HG03342 (cell line): Measurements from ENCODE around the gene KPNB1.

ENCODE experiments used
- ATAC-seq: cut with Tn5 transposase; IDR thresholded peaks from one replicate; pipeline ENCODE4 v1.9.1; 2021; ENCODE audit warnings: mild to moderate bottlenecking, moderate library complexity; ENCODE audit not compliant: unreplicated experiment

KPNB1 gene

DNA sequence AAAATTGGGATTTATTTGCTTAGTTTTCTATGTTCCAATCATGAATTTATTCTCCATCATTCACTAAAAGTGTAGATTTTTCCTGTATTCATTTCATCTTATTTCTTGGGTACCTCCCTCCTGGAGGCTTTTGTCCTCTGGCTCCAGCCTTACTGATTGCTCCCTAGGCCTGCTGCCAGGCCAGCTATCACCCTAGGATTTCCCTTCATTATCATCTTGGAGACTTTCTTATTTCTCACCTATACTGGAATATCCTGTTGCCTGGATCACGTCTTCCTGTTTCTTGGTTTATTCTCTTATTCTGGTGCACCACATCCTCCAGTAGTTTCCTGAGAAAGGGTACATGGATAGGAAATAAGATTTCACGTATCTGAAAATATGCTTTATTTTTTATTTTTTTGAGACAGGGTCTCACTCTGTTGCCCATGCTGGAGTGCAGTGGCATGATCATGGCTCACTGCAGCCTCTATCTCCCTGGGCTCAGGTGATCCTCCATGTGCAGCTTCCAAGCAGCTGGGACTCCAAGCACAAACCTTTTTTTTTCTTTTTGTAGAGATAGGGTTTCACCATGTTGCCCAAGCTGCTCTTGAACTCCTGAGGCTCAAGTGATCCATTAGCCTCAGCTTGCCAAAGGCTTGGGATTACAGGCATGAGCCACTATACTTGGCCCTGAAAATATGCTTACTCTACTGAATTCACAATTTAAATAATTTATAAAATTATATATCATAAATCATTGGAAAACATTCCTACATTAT is 13.3 kb upstream of the KPNB1 start:
- no peak for ATAC-seq

DNA sequence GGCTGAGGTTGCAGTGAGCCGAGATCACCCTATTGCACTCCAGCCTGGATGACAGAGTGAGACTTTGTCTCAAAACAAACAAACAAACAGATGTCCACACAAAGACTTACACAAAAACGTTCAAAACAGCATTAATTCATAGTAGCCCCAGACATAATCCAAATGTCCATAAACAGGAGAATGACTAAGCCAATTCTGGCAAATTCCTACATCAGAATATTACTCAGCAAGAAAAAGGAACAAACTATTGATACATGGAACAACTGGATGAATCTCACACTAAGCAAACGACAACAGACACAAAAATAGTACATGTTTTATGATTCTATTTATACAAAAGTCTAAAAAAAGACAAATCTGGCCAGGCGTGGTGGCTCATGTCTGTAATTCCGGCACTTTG is 10.8 kb upstream of the KPNB1 start:
- ATAC-seq = no peak

DNA sequence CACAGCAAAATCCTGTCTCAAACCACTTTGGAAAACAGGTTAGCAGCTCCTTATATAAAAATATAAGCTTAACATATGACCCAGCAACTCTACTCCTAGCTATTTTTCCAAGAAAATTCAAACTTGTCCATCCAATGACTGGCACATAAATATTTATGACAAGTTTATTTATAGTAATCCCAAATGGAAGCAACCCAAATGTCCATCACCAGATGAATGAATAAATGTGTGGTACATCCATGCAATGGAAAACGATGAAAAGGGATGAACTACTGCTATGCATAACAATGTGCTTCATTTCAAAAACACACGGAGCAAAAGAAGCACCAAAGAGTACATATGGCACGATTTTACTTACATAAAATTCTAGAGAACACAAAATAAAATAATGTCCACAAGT is 9.6 kb upstream of the KPNB1 start:
- no peak for ATAC-seq

DNA sequence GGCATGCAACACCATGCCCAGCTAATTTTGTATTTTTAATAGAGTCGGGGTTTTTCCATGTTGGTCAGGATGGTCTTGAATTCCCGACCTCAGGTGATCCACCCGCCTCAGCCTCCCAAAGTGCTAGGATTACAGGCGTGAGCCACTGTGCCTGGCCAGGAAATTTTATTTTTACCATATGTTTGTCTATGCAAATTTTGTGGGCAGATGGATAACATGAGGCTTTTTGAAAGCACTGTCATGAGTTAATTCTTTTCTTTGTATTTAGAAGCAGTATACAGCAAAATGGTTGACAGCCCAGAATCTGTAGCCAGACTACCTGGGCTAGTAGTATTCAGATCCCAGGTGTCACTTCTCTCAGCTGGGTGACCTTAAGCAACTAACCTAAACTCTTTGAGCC is 8.5 kb upstream of the KPNB1 start:
- ATAC-seq = no peak

DNA sequence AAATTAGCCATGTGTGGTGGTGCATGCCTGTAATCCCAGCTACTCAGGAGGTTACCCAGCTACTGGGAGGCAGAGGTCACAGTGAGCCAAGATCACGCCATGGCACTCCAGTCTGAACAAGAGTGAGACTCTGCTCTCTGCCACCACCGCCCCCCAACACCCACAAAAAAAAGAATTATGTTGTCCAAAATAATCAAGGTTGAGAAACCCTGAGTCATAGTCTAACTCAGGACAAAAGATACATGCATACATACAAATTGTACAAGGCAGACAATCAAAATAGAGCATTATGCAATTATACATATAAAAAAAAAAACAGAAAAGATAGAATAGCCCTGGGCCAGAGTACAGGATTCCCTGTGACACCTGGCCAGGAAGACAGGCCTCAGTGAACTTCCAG is 6.6 kb upstream of the KPNB1 start:
- no peak for ATAC-seq

DNA sequence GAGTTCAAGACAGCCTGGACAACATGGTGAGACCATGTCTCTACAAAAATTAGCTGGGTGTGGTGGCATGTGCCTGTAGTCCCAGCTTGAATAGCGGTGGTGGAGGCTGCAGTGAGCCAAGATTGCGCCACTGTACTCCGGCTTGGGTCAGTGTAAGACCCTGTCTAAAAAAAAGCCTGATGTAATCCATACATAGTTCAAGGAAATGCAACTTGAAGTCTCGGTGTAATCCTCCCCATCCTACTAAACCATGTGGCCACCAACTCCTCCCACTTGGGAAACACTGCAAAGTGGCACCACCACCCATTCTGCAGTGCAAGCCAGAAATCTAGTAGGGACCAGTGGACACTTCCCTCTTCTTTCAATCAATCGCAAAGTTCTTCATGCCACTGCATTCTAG is 5.4 kb upstream of the KPNB1 start:
- ATAC-seq = no peak

DNA sequence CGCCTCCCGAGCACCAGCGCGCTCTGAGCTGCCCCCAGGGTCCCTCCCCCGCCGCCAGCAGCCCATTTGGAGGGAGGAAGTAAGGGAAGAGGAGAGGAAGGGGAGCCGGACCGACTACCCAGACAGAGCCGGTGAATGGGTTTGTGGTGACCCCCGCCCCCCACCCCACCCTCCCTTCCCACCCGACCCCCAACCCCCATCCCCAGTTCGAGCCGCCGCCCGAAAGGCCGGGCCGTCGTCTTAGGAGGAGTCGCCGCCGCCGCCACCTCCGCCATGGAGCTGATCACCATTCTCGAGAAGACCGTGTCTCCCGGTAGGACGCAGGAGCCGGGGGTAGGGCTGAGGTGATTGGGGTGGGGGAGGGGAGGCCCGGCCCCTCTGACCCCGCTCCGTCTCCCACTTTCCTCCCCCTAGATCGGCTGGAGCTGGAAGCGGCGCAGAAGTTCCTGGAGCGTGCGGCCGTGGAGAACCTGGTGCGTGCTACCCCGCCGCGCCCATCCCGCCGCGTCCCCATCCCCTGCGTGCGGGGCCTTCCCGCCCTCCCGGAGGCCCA is 329 bp downstream of the KPNB1 start:
- no peak for ATAC-seq

DNA sequence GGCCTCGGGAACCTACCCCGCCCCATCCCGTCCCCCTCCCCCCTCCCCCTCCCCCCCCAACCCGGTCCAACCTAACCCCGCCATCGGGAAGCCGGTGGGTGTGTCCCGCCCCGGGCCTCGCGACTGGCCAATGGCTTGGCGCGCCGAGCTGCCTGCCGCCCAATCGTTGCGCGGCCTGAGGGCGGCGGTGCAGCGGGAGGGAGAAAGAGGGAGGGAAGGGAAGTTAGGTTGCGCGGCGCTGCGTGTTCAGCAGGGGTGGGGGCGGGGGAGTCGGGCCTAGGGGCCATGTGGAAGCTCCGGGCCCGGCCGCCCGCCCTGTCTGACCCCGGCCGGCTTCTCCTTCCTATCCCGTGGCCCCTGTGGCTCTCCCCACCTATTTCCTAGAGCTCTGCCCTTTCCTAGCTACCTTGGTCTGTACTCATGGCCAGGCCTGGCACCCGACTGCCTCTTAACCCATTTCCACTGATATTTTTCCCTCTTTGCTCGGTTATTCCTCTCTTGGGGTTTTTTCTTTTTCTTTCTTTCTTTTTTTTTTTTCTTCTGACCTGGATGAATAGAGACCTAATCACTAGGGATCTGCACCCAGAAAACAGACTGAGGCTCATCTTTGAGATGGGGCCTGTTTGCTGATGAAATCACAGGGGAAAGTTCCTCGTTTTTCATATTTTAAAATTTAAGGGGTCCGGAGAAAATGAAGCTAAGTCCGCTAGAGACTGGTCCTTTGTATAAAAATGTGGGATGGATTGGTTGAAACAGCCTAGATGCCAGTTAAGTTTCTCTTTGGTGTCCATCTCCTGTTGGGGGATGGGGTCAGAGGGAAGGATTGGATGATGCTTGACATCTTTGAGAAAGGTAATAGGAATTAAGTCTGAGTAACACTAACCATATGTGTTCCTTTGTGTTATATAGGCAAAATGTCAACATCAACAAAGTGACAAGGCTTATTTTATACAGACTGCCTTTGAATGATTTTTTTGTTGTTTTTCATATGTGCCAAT is 1.1 kb downstream of the KPNB1 start:
- peak; percentile 43 for ATAC-seq

DNA sequence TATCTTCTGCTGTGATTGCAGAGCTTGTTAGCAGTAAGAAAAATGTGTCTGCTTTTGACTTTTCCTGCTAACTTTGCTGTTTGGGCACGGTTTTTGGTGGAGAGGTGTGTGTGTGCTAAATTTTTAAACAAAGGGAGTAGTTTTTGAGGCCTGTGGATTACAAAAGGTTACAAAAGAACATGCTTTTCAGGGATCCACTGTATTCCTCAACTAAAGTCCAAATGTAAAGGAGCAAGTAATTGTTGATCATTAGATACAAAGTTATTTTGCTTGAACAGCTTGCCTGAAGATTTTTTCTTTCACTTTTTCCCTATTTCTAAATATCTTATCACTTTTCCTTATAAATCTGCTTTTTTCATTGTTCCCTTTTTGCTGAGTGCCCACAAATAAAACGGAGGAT is 2.0 kb downstream of the KPNB1 start:
- ATAC-seq = no peak

DNA sequence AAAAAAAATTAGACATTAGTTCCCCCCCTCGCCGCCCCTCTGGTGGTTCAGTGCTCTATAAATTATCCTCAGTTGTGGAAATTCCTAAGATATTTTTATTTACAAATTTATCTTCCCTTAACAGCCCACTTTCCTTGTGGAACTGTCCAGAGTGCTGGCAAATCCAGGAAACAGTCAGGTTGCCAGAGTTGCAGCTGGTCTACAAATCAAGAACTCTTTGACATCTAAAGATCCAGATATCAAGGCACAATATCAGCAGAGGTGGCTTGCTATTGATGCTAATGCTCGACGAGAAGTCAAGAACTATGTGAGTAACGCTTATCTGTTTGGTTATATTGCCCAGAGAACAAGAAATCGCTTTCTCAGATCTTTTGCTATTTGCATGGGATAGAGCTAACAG is 2.9 kb downstream of the KPNB1 start:
- no peak for ATAC-seq

DNA sequence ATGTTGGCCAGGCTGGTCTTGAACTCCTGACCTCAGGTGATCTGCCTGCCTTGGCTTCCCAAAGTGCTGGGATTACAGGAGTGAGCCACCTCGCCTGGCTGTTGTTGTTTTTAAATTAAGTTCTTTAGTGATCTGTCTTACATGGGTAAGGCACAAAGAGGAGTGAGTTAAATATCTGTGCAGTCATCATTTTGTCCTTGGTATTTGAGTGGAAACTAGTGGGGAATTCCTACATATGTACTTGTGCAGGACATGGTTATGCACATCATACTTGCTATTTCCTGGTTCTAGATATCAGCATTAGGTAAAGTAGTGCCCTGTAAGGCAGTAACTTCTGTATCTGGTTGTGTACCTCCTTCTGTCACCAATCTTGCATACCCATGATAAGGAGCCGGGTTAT is 3.7 kb downstream of the KPNB1 start:
- no peak for ATAC-seq

DNA sequence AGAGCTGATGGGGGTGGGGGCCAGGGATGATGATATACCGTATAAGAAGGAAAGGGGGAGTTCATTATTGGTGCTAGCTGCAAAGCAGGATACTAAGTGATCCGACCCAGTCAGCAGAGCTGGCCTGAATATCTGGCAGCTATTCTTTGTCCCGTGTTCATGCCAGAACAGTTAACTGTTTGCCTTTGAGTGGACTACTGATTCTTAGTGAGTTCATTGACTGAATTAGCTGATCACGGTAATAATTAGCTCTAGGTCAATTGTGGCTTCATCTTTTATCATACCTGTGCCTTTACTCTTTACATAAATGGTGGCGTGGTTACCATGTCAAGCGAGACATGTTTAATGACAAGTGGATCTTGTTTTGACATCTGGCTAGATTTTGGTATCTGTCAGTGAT is 5.3 kb downstream of the KPNB1 start:
- no peak for ATAC-seq

DNA sequence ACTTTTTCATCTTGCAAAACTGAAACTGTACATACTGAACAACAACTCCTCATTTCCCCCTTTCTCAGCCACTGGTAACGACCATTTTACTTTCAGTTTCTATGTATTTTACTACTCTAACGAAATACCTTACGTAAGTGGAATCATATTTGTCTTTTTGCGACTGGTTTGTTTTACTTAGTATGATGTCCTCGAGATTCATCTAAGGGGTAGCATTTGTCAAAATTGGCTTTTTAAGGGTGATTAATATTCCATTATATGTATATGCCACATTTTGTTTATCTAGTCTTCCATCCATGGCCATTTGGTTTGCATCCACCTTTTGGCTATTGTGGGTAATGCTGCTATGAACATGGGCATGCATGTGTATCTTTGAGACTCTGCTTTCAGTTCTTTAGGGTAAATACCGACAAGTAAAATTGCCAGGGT is 10.4 kb downstream of the KPNB1 start:
- no peak for ATAC-seq

DNA sequence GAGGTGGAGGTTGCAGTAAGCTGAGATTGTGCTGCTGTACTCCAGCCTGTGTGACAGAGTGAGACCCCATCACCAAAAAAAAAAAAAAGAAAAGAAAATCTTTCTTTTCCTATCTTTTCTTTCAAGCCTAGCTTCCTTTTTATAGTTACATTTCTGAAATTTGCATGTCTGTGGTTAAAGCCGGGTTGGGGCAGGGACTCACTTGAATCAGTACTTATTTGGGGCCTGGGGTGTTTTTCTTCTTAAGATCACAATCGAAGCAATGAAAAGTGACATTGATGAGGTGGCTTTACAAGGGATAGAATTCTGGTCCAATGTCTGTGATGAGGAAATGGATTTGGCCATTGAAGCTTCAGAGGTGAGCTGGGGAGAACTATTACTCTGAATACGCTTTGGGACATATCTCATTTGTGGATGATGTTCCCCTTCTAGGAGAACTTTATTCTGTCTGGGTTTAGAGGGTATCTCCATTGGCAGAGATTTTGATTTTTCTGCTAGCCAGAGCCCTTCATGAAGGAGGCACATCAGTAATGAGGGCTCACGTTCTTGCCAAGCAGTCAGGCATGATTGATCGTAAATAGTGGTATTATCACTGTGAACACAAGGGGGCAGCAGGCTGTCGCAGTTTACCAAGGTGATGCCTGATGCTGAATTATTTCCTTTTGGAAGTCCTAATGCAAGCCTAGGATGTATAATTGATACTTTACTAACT is 14.3 kb downstream of the KPNB1 start:
- ATAC-seq = no peak

DNA sequence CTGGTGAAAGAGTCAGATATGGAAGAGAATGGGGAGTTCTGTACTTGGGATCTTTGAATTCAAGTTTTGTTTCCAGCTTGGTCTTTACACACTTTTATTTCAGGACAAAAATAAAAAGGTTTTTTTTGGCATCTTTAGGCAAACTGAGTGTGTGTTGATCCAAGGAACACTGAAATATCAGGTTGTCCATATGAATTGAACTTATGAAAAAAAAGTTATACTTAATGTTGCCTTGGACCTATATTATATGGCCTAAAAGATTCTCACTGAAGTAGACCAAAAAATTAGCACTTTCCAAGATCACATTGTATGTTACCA is 14.9 kb downstream of the KPNB1 start:
- ATAC-seq = no peak

DNA sequence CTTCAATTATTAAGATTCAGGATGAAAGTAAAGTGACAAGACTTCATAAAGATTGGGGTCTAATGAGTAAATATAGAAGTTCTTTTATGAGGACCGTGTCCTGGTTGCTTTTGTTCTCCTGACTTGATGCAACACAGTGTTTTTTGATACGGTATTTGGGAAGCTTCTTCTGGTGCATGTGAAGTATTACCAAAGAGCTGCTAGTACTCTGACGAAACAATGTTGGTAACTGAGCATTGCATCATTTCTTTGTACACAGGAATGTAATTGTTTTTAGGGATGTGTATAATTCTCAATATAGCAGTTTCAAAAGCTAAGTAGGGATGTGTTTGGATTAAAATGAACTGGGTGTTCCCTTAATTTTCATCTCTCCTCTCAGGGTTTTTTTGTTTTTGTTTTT is 15.9 kb downstream of the KPNB1 start:
- ATAC-seq = no peak

DNA sequence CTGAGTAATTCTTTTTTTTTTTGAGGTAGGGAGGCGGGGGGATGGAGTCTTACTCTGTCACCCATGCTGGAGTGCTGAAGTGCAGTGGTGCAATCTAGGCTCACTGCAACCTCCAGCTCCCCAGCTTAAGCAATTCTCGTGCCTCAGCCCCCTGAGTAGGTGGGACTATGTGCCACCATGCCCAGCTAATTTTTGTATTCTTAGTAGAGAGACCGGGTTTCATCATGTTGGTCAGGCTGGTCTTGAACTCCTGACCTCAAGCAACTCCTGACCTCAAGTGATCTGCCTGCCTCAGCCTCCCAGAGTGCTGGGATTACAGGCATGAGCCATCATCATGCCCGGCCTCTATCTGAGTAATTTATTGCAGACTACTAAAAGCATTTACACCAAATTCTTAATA is 19.4 kb downstream of the KPNB1 start:
- no peak for ATAC-seq

DNA sequence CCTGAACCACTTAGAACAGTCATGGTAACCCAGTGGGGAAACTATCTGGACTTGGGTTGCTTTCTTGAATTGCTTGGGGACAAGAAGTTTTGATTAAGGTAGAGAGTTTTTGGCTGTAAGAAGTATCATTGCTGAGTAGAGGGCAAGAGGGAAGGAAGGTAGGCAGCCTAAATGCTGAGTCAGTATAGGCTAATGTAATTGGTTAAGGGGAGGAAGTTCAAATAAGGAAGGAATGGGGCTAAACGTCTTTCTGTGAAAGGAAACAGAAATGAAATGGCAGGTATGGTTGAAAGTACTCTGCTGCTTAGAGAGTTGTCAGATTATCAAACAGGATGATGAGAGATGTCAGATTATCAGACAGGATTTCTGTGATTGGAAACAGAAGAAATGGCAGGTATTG is 20.3 kb downstream of the KPNB1 start:
- ATAC-seq = no peak

DNA sequence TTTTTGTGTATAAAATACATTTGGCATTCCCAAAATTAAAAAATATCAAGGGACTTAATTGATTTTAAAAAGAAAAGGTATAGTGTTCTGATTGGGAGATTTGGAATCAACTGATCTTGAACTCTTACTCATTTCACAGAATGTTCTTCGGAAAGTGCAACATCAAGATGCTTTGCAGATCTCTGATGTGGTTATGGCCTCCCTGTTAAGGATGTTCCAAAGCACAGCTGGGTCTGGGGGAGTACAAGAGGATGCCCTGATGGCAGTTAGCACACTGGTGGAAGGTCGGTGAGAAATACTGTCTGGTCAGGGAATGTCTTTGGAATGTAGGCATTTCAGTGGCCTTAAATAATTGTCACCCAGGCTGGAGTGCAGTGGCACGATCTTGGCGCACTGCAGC is 24.8 kb downstream of the KPNB1 start:
- no peak for ATAC-seq

DNA sequence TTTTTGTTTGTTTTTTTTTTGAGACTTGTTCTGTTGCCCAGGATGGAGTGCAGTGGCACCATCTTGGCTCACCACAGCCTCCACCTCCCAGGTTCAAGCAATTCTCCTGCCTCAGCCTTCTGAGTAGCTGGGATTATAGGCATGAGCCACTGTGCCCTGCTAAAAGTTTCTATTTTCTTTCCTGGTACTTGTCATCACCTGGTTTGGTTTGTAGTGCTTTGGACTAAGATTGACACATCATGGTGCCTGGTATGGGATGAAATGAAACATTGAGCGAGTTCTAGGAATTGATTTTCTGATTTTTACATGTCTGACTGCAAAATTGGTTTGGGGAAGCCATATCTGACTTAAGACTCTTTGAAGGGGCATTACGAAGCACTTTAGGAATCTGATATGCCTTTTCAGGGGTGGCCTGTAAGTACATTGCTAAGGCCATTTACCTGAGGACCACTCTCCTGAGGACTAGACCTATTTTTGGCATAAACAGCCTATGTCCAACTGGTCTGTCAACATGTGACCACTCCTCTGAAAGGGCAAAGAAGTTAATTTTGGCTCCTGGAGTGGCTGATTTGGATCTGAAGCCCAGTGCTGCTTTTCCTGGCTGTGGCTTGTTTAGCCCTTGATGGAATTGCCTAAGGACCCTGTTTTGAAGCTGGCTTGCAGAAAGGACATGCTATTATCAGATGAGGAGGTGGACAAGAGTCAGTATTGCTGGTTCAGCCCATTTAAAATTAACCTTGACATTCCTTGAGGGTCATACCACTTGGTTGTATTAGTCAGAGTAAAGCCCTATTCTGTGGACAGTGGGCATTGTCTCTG is 25.9 kb downstream of the KPNB1 start:
- ATAC-seq = no peak

DNA sequence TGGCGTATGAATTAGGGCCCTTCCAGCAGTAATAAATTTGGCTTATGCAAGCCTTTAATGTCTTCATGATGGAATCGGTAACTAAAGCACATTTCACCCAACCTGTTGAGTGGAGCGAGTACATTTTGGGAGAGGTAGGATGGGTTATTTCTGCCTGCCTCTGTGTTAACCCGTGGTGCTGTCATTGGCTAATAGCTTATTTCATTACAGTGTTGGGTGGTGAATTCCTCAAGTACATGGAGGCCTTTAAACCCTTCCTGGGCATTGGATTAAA is 26.4 kb downstream of the KPNB1 start:
- no peak for ATAC-seq
